Glomerular endothelial cell (primary cell): ENCODE data around the gene TMUB1. TPM values are rescaled to one million over a fixed set of nuclear protein-coding genes. Genes with fewer than 3 reads are reported as not detected.

Experiments used
- DNase-seq: peaks from one replicate; pipeline ENCODE4 v3.0.0-alpha.2; 2011; ENCODE audit warnings: low read depth, low spot score; ENCODE audit errors: extremely low read depth
- total RNA-seq: library from RNA; depleted of rRNA; stranded (reverse); fragments of >200 nt; gene quantifications from 2 replicates; pipeline ENCODE4 v1.2.3, GENCODE V29; 2015

Gene TMUB1, protein sequence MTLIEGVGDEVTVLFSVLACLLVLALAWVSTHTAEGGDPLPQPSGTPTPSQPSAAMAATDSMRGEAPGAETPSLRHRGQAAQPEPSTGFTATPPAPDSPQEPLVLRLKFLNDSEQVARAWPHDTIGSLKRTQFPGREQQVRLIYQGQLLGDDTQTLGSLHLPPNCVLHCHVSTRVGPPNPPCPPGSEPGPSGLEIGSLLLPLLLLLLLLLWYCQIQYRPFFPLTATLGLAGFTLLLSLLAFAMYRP
- total RNA-seq, result 40.1 and 50.9 TPM in 2 replicates

DNA sequence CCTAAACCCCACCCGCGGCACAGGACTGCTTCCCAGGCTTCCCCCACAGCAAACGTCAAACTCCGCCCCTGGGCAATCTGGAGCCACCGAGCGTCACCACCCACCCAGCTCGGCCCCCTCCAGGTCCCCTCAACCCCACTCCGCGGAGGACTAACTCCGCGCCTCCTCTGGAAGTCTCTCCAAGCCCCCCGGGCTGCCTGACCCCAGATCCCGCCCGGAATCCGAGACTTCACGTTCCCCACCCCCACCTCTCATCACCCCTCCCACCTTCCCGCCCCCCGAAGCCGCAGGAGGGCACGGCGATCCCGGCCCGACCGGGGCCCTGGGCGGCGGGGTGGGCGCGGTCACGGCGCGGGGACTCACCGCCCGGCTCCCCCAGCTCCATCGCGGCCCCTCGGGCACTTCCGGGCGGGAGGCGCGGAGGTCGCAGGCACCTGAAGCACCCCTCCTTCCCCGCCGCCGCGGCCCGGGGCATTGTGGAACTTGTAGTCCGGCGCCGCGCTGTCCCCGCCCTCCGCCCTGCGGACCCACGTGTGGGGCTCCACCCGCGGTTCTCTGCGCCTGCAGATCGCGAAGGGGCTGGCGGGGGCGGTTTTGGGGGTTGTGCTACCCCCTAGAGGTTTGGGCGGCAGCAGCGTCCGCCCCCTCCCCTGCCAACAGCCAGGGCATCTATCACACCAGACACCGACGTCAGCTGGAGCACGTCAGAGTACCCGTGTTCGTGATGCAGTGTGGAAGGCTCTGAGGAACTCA is at the start of gene TMUB1:
TMUB1 (minus strand) TSS at position 423 of the 753 bp plus-strand sequence. CDS start 930 bp downstream, outside the sequence.
- DNase-seq, result no peak

DNA sequence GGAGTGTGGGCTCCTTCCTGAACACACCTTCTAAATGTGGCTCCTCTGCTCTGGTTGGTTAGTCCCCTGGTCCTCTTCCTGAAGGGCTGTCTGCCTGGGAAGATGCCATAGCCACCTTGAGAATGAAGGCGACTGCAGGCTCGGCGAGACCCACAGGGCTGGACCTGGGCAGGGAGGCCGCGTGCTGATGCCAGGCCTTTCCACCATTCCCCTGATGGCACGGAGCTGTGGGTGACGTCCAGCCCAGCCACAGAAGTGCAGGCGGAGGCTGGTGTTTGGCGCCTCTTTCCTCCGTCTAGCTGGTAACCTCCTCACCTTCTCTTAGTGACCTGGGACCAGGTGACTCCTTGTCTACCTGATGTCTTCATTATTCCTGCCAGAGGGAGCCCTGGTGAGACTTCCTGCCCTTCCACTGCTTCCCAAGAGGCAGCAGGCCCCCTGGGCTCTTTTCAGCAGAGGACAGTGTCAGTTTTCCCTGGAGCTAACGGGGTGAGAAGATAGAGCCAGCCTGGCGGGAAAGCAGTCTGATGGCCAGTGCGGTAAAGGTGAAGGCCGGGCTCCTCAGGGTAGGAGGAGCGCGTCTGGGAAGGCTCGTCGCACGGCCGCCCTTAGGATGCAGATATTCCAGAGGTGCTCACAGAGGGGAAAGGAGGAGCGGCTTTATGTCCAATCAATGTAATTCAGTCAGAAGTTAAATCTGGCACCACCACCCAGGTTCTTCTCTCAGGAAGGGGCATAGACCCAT is 49.3 kb upstream of the TMUB1 start:
- no peak for DNase-seq

DNA sequence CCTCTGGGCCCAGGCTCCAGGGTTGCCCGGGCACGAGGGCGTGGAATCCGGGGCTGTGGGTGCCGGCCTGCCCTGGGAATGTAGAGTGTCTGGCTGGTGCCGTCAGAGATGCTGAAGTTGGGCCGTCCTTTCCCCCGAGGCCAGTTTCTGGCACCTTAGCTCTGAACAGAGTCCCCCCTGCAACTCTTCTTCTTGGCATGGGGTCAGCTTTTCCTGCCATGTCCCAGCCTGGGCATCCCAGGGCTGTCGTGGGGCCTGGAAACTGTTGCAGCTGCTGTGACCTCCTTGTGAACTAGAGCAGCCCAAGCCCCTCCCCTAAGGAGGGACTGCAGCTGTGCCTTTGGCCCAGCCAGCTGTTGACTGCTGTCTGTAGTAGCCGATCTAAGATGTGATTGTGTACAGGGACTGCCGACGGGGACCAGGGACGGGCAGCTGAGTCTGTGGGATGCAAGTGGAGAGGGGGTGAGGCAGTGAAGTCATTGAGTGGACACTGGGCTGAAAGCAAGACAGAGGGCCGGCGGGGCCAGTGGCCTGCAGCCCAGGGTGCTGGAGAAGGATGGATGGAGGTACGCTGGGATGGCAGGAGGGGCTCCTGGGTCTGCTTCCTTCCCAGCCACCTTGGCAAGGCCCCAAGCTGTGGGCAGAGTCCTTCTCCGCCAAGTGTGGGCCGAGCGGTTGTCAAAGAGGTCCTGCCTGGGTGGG is 48.5 kb upstream of the TMUB1 start:
- DNase-seq, result no peak

DNA sequence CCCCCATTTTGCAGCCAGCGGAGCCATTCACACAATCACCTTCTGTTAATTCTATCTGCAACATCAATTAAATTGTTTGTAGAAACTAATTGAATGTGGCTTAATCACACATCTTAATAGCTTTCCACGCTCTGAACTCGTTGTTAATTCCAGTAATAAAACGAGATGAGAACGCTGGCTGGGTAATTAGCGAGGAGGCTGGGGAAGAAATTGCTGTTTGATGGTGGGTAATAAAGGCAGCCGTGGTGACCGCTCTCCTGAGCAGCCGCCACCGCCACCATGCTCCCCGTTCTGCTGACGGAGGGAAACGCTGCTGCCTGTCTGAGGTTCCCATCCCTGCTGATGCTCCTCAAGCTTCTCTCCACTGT is 47.9 kb upstream of the TMUB1 start:
- DNase-seq, result no peak

DNA sequence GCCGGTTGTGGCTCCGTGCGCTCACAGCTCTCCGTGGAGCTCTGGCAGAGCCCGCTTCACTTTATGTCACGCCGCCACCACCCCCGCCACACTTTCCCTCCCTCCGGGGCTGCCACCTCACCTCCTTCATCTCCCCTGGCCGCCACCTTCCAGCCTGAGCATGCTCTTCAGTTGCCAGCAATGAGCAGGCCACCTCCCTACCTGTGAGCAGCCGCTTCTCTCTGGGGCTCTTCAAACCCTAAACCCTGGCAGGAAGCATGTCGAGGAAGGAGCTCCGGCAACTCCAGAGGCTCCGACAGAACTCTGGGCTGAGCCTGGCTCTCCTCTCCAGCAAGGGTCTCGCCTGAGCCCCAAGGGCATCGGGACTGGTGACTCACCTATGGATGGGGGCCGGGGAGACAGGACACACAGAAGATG is 47.5 kb upstream of the TMUB1 start:
- DNase-seq, result no peak

DNA sequence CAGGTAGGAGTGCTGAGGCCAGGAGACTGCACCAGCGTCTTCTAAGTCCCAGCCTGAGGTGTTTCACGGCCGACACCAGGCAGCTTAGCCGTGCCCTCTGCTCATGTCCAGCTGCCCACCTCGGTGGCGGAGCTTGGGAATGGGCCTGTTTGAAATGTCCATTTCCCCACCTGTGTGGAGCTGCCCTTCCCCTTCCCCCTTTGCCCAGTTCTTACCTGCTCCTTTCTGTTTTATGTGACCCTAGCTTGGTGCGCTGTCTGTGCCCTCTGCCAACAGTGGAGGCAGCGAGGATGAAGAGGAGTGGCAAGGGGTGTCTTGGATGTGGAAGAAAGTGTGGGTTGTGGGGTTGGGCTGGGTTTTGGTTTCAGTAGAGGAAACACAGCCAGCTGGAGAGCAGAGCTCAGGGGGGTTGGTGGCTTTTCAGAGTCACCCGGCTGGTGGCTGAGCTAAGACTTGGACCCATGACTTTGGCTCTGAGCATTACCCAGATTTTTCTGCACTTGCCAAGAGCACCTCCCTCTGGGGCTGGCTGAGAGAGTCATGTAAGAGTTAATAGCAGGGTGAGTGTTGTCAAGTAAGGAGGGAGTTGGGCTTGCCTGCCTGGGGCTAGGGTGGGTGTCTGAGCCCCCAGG is 46.8 kb upstream of the TMUB1 start:
- no peak for DNase-seq

DNA sequence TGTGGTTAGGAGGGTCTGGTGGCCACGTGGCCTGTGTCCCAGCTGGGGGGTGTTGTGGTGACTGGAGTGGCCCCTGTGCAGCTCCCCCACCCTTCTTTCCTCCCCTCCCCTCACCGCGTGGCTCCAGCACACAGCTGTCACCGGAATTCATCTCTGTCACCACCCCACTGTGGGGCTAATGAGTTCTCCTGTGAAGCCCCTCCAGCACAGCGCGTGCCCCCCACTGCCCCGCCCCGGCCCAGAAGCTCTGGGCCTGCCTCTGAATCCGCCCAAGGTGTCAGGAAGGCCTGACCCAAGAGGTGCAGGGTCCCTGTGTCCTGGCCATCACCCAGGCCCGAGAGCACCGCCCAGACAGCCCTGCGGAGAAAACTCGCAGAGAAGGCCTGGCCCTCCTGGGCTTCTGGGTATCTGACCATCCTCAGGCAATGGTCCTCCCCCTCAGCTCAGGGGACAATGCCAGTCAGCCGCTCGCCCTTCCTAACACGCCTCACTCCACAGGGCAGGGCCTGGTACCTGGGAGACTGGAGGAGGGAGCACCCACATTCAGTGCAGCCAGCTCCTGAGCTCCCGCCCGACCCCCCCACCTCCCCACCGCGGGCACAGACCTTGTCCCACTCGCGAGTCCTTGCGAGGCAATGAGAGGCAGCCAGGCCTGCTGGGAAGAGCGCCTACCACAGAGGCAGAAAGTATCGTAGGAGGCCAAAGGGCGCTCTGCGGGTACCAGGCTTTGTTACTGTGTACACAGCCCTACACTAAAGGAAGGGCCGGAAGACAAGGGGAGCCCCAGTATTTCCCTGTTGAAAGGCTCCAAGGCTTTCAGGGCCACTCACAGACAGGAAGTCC is 46.0 kb upstream of the TMUB1 start:
- DNase-seq, result no peak

DNA sequence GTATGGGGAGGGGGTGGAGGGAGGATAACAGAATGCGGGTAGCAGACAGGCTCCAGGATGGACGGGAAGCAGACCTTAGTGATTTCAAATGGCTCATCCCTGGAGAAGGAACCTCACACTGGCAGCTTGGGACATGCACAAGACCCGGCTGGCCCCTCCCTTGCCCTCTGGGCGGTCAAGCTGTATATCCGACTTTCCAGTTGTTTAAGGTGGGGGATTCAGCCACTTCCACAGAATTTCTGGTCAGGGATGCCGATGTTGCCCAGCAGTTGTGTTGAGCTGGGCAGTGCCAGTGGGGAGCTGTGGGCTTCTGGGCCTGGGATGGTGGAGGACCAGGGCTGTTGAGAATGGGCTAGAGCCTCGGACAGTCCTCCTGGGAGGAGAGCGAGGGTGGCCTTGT is 45.4 kb upstream of the TMUB1 start:
- DNase-seq, result no peak

DNA sequence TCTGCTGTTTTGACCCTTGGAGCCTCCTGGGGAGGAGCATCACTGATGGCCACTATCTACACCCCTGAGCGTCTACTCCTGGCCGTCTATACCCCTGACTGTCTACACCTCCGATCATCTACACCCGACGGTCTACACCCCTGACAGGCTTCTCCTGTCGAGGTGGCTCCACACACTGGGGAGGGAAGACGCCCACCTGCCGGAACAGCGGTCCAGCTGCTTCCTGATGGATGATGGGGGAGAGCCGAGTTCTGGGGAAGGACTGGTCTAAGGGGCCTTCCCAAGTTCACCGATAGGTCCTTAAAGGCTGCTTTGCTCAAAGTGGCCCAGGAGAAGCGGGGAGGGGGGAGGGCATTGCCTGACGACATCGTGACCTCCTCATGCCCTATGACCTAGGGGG is 44.9 kb upstream of the TMUB1 start:
- no peak for DNase-seq

DNA sequence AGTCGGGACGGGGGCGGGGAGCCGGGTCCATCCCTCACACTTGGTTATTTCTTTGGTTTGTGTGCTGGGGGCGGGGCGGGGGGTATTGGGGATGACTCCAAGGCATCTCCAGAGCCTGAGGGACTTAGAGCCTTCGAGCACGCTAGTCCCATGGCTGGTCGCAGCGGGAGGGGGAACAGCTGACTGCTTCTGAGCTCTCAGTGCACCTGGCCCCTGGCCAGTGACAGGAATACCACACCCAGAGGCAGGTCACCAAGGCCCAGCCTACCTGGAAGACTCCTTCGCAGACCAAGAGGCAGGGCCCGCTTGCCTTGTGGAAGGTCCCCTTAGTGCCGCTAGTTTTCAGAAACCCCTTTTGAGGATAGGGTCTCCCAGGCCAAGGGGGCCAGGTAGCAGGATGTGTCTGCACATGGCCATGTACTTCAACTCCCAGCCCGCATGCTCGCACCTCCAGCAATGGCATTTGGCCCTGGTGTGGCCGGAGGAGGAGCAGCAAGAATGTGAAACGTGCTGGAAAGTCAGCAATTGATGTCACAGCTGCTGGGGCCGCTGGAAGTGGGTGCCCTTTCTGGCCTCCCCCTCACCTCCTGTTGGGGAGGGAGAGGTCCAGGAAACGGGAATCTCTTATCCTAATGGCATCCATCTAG is 43.3 kb upstream of the TMUB1 start:
- no peak for DNase-seq

DNA sequence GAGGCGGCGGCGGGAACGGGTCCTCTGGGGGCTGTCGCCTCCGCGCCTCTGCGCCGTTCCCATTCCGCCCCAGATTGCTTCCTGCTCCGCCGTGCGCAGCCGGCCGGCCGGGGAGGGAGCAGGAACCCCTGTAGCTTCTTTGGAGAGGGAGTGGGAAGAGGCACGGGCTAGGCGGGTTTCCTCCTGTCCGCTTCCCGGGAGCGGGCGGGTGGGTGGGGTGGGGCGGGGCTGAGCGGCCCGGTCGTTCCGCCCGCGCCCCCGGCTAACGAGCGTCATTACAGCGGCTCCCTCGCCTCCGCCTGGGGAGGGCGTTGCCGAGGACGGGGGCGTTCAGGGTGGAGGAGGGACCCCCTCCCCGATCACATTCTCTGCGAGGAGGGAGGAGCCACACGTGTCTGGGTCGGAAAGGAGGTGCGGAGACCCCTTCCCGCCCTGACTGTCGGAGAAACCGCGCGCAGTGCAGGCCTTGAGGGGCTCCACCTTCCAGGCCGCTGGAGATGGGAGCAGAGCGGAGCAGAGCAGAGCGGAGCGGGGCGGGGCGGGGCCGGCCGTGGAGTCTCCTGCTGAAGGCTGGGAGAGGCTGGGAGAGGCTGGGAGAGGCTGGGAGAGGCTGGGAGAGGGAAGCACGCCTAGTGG is 42.7 kb upstream of the TMUB1 start:
- DNase-seq, result no peak

DNA sequence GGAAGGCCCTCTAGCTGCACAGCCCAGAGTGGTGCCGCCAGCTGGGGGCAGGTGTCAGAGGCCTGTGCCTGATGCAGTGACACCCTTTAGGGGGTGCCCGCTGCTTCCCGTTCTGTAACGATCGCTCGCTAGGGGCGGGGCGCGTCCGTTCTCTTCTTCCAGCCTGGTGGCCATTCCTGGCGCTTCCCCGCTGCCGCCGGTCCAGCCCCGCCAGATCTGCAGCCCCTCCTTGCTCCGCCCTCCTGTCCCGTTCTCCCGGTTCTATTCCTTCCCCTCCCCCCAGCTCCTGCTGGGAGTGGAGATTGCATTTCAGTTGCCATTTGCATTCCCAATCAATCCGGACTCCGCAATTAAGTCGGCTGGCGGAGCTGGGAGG is 42.2 kb upstream of the TMUB1 start:
- no peak for DNase-seq

DNA sequence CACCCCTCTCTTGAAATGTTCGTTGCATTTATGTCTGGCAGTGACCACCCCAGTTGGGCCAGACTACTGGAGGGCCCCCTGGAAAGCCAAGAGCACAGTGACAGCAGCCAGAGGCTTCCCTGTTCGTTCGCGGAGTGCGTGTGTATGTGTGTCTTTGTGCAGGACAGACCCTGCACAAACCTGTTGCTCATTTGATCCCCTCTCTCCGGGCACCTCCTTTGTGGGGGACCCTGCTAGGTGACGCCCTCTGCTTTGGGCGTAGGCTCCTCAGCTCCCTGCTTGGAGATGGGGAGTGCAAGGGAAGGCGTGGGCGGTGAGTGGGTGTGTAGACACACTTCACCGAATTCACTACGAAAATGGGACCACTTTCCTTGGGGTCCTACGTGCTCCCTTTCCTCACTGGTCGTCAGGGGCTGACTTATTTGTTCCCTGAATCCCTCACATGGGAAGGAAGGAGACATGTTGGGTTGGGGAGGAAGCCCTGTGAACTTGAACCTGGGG is 41.7 kb upstream of the TMUB1 start:
- no peak for DNase-seq

DNA sequence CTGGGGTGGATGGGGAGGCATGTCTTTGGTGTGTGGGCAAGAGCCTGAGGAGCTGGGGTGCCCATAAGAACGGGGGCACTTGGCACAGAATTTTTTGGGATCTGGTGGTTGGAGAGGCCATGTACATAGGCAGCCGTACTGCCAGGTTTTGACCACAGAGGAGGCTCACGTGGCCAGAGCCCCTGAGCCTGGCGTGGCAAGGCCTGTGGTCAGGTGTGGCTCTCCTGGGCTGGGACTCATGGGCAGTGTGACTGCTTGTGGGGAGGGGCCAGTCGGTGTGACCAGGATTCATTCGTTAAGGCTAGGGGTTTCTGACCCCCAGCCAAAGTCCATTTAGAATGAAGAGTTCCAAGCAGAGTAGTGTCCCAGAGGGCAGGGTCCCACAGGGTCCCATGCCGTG is 41.2 kb upstream of the TMUB1 start:
- no peak for DNase-seq

DNA sequence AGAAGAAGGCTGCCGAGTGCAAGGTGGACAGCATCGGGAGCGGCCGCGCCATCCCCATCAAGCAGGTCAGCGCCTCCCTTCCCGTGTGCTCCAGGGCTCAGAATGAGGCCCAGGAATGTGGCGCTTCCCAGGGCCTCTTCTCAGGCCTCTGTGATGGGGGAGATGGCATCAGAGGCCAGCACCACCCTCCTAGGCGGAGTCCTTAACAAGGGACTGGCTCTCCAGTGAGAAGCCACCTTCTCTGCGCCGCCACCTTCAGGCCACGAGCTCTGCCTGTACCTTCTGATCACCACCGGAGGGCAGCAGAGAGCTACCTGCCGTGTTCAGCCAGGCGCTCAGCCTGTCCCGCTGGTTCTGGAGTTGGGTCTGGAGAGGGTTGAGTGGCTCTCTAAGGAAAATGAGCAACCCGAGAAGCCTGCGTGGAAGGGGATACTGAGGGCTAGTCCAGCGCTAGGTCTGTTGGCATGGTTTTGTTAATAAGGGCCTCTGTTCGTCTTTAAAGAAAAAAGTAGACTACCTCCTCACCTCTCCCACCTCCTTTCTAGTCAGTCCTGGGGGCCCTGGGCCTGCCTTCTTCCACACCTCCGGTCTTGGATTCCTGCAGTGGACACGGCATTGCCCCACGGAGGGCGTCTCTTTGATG is 40.6 kb upstream of the TMUB1 start:
- DNase-seq, result no peak

DNA sequence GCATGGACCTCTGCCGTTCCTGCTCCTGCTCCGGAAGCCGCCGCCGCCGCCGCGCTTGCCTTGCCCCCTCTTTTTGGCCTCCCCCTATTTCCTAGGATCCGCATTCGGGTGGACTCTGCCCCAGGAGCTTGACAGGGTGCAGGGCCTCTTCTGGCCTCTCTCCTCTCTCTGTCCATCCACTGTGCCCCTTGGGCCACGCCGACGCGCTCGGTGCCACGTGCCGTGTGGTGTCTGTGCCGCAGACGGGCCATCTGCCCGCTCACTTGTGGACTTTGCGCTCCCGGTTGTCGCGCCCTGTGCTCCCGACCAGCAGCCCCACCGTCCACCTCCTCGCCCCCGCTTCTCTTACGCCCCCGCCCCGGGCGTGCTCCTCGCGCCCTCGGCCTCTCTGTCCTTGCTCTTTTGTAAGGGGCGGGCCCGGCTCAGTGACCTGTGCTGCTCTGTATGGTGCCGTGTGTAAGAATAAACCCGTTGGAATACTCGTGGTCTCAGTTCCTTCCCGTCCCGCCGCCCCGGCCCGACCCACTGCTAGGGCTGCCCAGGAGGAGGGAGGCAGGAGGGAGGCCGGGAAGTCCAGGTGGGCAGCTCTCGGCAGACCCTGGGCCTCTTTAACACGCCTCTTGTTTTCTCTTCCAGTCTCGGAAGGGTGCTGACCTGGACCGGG is 40.0 kb upstream of the TMUB1 start:
- no peak for DNase-seq

DNA sequence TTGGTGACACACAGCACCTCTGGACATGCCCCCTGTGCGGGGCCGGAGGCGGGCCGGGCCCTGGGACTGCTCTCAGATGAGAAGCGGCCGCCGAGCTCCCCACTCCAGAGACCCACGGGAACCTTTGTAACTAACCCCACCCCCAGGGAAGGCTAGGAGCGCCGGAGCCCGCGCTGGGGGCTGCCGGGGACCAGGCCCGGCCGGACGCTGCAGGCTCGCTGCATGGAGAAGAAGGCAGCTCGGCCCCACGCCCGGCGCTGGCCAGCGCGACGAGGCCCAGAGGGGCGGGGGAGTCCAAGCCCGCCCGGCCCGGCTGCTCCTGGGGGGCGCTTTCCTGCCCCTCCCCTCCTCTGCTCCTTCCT is 39.5 kb upstream of the TMUB1 start:
- no peak for DNase-seq

DNA sequence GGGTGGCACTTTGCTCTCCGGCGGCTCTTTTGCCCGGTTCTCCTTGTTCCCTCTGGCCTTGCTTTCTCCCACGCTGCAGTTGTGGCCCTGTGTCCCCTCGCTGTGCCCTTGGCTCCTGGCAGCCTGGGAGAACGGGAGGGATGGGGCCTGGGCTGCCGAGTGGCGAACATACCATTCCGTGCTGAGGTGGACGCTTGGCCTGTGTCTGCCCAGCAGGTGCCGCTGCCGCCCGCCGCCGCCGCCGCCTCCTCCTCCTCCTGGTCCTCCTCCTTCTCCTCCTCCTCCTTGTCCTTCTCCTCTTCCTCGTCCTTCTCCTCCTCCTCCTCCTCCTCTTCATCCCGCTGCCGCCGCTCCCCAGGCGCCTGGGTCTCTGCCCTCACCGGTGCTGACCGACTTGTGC is 39.0 kb upstream of the TMUB1 start:
- DNase-seq, result no peak
